ENCODE measurements around the gene CRKL. TPM values are rescaled to one million over a fixed set of nuclear protein-coding genes. Genes with fewer than 3 reads are reported as not detected.
A peak's percentile ranks its signal among the peaks of the same experiment; 100 is the strongest.

Gene CRKL
- total and polyA plus RNA-seq, 2 donors (not counting 1 experiment from before 2014, with no cell fraction given), result 17.1 to 76.7 TPM

DNA sequence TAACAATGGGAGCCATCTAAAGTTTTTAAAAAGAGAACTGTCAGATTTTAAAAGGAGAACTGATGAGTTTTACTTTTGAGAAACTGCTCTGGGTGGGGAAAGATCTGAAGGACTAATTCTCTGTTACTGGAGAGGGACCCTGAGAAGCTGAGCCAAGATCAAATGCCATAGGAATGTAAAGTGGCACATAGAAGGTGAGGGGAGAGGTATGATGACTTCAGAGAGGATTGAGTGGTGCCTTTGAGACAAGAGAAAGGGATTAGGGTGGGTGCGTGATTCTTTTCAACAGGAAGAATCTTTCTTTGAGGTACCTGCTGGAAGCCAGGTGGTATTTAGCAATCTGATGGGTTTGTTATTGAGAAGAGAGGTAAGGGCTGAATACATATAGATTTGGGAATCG lies 9.0 kb downstream of the CRKL start:
- Mint-ChIP-seq H3K27ac (peak overlapping the region; percentile 12), H3K9me3 (ENCODE audit: insufficient read depth) (no peaks in the 10 kb centered on the region), H3K27me3 (no peaks in the 10 kb centered on the region), H3K4me1 (peaks cover 53% of the 10 kb centered on the region), H3K4me3 (peak overlapping the region; percentile 55)
- Histone ChIP-seq H3K9me3 (ENCODE audit: control extremely low read depth in 1 of 3, control insufficient read depth in 2 of 3, insufficient read depth in 1 of 3, low read length in 2 of 3) (no peaks in the 10 kb centered on the region), H2AFZ (ENCODE audit: insufficient read depth, low read depth, low read length, poor library complexity, severe bottlenecking) (no peak overlapping the region), H3K27me3 (replicated peaks in 1 of 4; ENCODE audit: control extremely low read depth in 1 of 4, control insufficient read depth in 3 of 4, insufficient read depth in 4 of 4, low read length in 3 of 4) (no peaks in the 10 kb centered on the region), H3K4me3 (ENCODE audit: control extremely low read depth in 1 of 5, extremely low read depth in 1 of 5, insufficient read depth in 1 of 5, low read depth in 2 of 5, low read length in 4 of 5) (no peak overlapping the region), H4K20me1 (ENCODE audit: control insufficient read depth, insufficient read depth, low read length, poor library complexity, severe bottlenecking) (peaks cover 78% of the 10 kb centered on the region), H3K36me3 (replicated peaks in 1 of 2; ENCODE audit: control extremely low read depth in 1 of 2, control insufficient read depth in 1 of 2, extremely low read depth in 1 of 2, insufficient read depth in 2 of 2, low read length in 1 of 2) (peaks cover 0 to under 1% of the 10 kb centered on the region in 2 experiments), H3K27ac (ENCODE audit: low read length in 2 of 2) (peak overlapping the region in 1 of 2 donors; percentile 40), H3K4me1 (ENCODE audit: control insufficient read depth in 2 of 2, insufficient read depth in 2 of 2, low read length in 2 of 2) (peaks cover 31 to 50% of the 10 kb centered on the region in 2 donors), H3K4me2 (replicated peaks; ENCODE audit: low read depth, low read length, poor library complexity, severe bottlenecking) (peak overlapping the region; percentile 17), H3K9ac (ENCODE audit: low read length) (no peak overlapping the region), H3K79me2 (ENCODE audit: control insufficient read depth, insufficient read depth, low read length) (peaks cover 97% of the 10 kb centered on the region)
- TF ChIP-seq, protein P1, sequence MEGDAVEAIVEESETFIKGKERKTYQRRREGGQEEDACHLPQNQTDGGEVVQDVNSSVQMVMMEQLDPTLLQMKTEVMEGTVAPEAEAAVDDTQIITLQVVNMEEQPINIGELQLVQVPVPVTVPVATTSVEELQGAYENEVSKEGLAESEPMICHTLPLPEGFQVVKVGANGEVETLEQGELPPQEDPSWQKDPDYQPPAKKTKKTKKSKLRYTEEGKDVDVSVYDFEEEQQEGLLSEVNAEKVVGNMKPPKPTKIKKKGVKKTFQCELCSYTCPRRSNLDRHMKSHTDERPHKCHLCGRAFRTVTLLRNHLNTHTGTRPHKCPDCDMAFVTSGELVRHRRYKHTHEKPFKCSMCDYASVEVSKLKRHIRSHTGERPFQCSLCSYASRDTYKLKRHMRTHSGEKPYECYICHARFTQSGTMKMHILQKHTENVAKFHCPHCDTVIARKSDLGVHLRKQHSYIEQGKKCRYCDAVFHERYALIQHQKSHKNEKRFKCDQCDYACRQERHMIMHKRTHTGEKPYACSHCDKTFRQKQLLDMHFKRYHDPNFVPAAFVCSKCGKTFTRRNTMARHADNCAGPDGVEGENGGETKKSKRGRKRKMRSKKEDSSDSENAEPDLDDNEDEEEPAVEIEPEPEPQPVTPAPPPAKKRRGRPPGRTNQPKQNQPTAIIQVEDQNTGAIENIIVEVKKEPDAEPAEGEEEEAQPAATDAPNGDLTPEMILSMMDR (IDR thresholded peaks at IDR 0.05), result no peak
- DNase-seq (peak; percentile 16), ATAC-seq (ENCODE audit: low read depth) (no peak)
- WGBS (ENCODE audit: insufficient coverage), result 95% methylated on average over 2 of the region's 2 CpGs
- ChIA-PET CTCF (interaction anchor here (0.7 to 1.5 kb wide), 7 partner anchors 9 to 884 kb away, joined by 3 to 5 read pairs (median 4); partner anchors contain the start of gene CRKL), POLR2A (no interaction called here)
- intact Hi-C loops (cut with micrococcal nuclease), result loop anchor here (2.0 kb wide), 1 partner anchor 15 kb away; no protein-coding TSS in a partner anchor

DNA sequence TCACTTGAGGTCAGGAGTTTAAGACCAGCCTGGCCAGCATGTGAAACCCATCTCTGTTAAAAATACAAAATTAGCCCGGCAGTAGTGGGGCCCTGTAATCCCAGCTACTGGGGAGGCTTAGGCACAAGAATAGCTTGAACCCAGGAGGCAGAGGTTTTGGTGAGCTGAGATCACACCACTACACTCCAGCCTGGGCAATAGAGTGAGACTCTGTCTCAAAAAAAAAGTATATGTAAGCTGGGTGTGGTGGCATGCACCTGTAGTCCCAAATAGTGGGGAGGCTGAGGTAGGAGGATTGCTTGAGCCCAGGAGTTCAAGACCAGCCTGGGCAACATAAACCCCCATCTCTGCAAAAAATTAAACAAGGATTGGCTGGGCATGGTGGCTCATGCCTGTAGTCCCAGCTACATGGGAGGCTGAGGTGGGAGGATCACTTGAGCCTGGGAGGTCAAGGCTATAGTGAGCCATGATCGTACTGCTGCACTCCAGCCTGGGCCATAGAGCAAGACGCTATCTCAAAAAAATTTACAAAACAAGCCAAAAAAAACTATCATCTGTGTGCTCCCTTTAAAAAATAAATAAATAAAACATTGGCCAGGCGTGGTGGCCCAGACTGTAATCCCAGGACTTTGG lies 10.8 kb downstream of the CRKL start:
- intact Hi-C loops (cut with micrococcal nuclease), result loop anchor here (2.0 kb wide), 1 partner anchor 13 kb away; no protein-coding TSS in a partner anchor
- H3K9me3 ChIP-seq (ENCODE audit: control extremely low read depth in 1 of 3, control insufficient read depth in 2 of 3, insufficient read depth in 1 of 3, low read length in 2 of 3), result no peaks in the 10 kb centered on the region
- Mint-ChIP-seq H3K27me3 (no peaks in the 10 kb centered on the region), H3K9me3 (ENCODE audit: insufficient read depth) (no peaks in the 10 kb centered on the region), H3K4me1 (peaks cover 53% of the 10 kb centered on the region), H3K27ac (no peak overlapping the region), H3K4me3 (no peak overlapping the region)
- H3K4me1 ChIP-seq (ENCODE audit: control insufficient read depth in 2 of 2, insufficient read depth in 2 of 2, low read length in 2 of 2), result peaks cover 29 to 37% of the 10 kb centered on the region in 2 donors
- H4K20me1 ChIP-seq (ENCODE audit: control insufficient read depth, insufficient read depth, low read length, poor library complexity, severe bottlenecking), result peaks cover 86% of the 10 kb centered on the region
- H3K9ac ChIP-seq (ENCODE audit: low read length), result no peak overlapping the region
- no peak overlapping the region for H3K4me3 ChIP-seq (ENCODE audit: control extremely low read depth in 1 of 5, extremely low read depth in 1 of 5, insufficient read depth in 1 of 5, low read depth in 2 of 5, low read length in 4 of 5)
- ATAC-seq (ENCODE audit: low read depth) (no peak), DNase-seq (no peak)
- WGBS (ENCODE audit: insufficient coverage), result no CpG with 5 or more reads among the region's 4 CpGs
- no peak overlapping the region for H3K4me2 ChIP-seq (replicated peaks; ENCODE audit: low read depth, low read length, poor library complexity, severe bottlenecking)
- H3K36me3 ChIP-seq (replicated peaks in 1 of 2; ENCODE audit: control extremely low read depth in 1 of 2, control insufficient read depth in 1 of 2, extremely low read depth in 1 of 2, insufficient read depth in 2 of 2, low read length in 1 of 2), result peaks cover 0 to 4% of the 10 kb centered on the region in 2 experiments
- no peak overlapping the region for H3K27ac ChIP-seq (ENCODE audit: low read length in 2 of 2)
- CTCF ChIA-PET, result no interaction called here
- peaks cover 96% of the 10 kb centered on the region for H3K79me2 ChIP-seq (ENCODE audit: control insufficient read depth, insufficient read depth, low read length)
- TF ChIP-seq EZH2 (IDR thresholded peaks at IDR 0.05; ENCODE audit: borderline replicate concordance, insufficient read depth, low read depth, low read length, poor library complexity, severe bottlenecking), result no peak
- TF ChIP-seq, protein P1 (IDR thresholded peaks at IDR 0.05), result no peak
- POLR2A ChIA-PET, result no interaction called here
- no peak overlapping the region for H2AFZ ChIP-seq (ENCODE audit: insufficient read depth, low read depth, low read length, poor library complexity, severe bottlenecking)
- H3K27me3 ChIP-seq (replicated peaks in 1 of 4; ENCODE audit: control extremely low read depth in 1 of 4, control insufficient read depth in 3 of 4, insufficient read depth in 4 of 4, low read length in 3 of 4), result no peaks in the 10 kb centered on the region
